ENCODE results near the gene ADAMTS4.

Gene ADAMTS4, protein sequence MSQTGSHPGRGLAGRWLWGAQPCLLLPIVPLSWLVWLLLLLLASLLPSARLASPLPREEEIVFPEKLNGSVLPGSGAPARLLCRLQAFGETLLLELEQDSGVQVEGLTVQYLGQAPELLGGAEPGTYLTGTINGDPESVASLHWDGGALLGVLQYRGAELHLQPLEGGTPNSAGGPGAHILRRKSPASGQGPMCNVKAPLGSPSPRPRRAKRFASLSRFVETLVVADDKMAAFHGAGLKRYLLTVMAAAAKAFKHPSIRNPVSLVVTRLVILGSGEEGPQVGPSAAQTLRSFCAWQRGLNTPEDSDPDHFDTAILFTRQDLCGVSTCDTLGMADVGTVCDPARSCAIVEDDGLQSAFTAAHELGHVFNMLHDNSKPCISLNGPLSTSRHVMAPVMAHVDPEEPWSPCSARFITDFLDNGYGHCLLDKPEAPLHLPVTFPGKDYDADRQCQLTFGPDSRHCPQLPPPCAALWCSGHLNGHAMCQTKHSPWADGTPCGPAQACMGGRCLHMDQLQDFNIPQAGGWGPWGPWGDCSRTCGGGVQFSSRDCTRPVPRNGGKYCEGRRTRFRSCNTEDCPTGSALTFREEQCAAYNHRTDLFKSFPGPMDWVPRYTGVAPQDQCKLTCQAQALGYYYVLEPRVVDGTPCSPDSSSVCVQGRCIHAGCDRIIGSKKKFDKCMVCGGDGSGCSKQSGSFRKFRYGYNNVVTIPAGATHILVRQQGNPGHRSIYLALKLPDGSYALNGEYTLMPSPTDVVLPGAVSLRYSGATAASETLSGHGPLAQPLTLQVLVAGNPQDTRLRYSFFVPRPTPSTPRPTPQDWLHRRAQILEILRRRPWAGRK

GRCh38 chr1:161198897-161199431 is at the start of gene ADAMTS4:
Gene ADAMTS4 (minus strand): TSS chr1:161199054. CDS start chr1:161198627, 427 bp downstream.
- POLR2A ChIA-PET: interaction anchor here (0.8 to 1.7 kb wide), 7 partner anchors 16 to 40 kb away, joined by 3 to 6 read pairs (median 3); partner anchors contain the start of genes FCER1G and USP21
- peak; percentile 68 for DNase-seq (ENCODE audit: low read depth, low spot score)
- peak within 1 kb of the TSS; percentile 58 for H3K4me3 ChIP-seq (ENCODE audit: low read depth, low read length)
- no peak for TF ChIP-seq CTCF (IDR thresholded peaks at IDR 0.05; ENCODE audit: insufficient read depth, low read length, missing control alignments)
- CTCF ChIA-PET: interaction anchor here (1.2 to 26.1 kb wide), 5 partner anchors 16 to 184 kb away, joined by 3 to 758 read pairs (median 16); partner anchors contain the start of genes APOA2, FCER1G and TOMM40L

DNA sequence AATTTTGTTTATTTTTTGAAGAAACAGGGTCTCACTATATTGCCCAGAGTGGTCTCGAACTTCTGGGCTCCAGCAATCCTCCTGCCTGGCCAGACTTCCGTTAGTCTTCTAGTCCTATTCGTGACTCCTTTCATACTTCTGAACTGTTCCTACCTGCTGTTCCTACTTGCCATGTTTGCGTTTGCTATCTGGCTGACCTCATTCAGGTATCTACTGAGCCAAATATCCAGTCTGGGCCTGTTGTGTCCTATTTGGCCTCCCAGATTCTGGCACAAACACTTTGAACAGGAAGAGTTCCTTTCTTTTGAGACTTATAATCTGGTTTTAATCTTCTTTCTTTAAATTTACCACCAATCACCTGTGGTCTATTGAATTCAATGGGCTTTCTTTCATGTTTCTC is 46.0 kb upstream of the ADAMTS4 start:
- ChIA-PET CTCF (interaction anchor here (1.5 kb wide), 1 partner anchor 9 kb away, joined by 4 read pairs; no protein-coding TSS in a partner anchor), POLR2A (no interaction called here)
- TF ChIP-seq CTCF (IDR thresholded peaks at IDR 0.05; ENCODE audit: insufficient read depth, low read length, missing control alignments): no peak
- no peak overlapping the region for H3K4me3 ChIP-seq (ENCODE audit: low read depth, low read length)
- no peak for DNase-seq (ENCODE audit: low read depth, low spot score)

DNA sequence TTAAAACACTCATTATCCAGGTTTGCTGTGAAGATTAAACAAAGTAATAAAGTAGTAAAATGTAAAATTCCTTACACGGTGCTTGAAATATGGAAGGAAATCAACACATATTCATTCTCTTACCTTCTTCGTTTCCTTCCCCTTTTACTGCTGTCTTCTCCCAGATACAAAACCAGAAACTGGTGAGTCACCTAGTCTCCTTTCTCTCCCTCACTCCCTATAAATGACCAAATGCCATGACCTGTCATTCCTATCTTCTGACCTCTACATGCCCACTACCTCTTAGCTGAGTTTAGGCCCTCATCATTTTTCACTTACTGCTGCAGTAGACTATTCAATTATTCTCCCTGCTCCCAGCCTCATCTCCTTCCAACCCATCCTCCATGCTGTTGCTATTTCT is 43.5 kb upstream of the ADAMTS4 start:
- no peak for DNase-seq (ENCODE audit: low read depth, low spot score)
- CTCF ChIA-PET: interaction anchor here (8.4 kb wide), 1 partner anchor 16 kb away, joined by 120 read pairs; the partner anchor contains the start of genes APOA2 and TOMM40L
- no peak for TF ChIP-seq CTCF (IDR thresholded peaks at IDR 0.05; ENCODE audit: insufficient read depth, low read length, missing control alignments)
- POLR2A ChIA-PET: no interaction called here
- no peak overlapping the region for H3K4me3 ChIP-seq (ENCODE audit: low read depth, low read length)

DNA sequence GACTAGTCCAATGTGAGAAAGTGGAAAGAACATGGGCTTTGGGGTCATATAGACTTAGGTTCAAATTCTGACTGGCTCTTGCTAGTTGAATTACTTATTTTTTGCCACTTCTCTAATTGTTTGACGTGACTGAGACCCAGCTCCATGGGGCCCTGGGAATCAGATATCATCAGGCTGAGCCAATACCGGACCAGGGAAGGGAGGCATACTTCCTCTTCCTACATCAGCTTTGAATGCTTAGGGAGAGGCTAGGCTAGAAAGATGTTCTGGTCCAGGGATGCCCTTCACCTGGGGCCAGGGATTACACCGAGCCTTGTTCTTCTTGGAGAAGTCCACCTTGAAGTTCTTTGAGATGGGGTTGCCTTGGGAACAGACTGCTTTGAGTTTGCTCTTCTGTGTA is 42.8 kb upstream of the ADAMTS4 start:
- CTCF ChIA-PET: interaction anchor here (8.4 kb wide), 1 partner anchor 15 kb away, joined by 120 read pairs; the partner anchor contains the start of genes APOA2 and TOMM40L
- TF ChIP-seq CTCF (IDR thresholded peaks at IDR 0.05; ENCODE audit: insufficient read depth, low read length, missing control alignments): no peak
- POLR2A ChIA-PET: no interaction called here

GRCh38 chr1:161238039-161238473 is 39.2 kb upstream of the ADAMTS4 start, which contains the start of gene NR1I3:
Gene NR1I3 (minus strand): TSS chr1:161238203. CDS start chr1:161236565, 1,638 bp downstream.
- ChIA-PET CTCF (interaction anchor here (0.9 to 8.4 kb wide), 6 partner anchors 11 to 143 kb away, joined by 3 to 120 read pairs (median 5); partner anchors contain the start of genes APOA2 and TOMM40L), POLR2A (no interaction called here)
- no peak within 1 kb of the TSS for H3K4me3 ChIP-seq (ENCODE audit: low read depth, low read length)
- no peak for TF ChIP-seq CTCF (IDR thresholded peaks at IDR 0.05; ENCODE audit: insufficient read depth, low read length, missing control alignments)
- DNase-seq (ENCODE audit: low read depth, low spot score): no peak

More for the DNA sequence above, 42.8 kb upstream of the ADAMTS4 start:
- no peak overlapping the region for H3K4me3 ChIP-seq (ENCODE audit: low read depth, low read length)
- no peak for DNase-seq (ENCODE audit: low read depth, low spot score)

Measured in AG04449 (cell line).